Calu3 (cell line): ENCODE data around the gene STPG2. TPM values are rescaled to one million over a fixed set of nuclear protein-coding genes. Genes with fewer than 3 reads are reported as not detected.

Experiments
- Bru-seq: library from RNA; stranded (reverse); fragments of 400-500 nt; gene quantifications from one replicate; lab custom pipeline; 2021; lab: Mats Ljungman, UMichigan
- BruChase-seq, 2 experiments: library from RNA; stranded (reverse); fragments of 400-500 nt; gene quantifications; one replicate each; lab custom pipeline; 2021; lab: Mats Ljungman, UMichigan
- BruUV-seq: library from RNA; stranded (reverse); fragments of 400-500 nt; replicated peaks from 2 replicates; lab custom pipeline; 2021; lab: Mats Ljungman, UMichigan
- CTCF ChIA-PET: fragments of 300-600 bp; sonication (Branson Sonifier 250); formaldehyde crosslinking; loops from one replicate; lab custom pipeline; 2022; ENCODE audit warnings: antibody characterized with exemption; lab: Charles Lee
- DNase-seq: peaks from one replicate; pipeline ENCODE4 v3.0.0; 2022
- H3K27ac Mint-ChIP-seq: one replicate; pipeline ENCODE4 v1.8.0; 2022; ENCODE audit warnings: mixed read lengths; ENCODE audit not compliant: unreplicated experiment
- H3K27me3 Mint-ChIP-seq: one replicate; pipeline ENCODE4 v1.8.0; 2022; ENCODE audit warnings: mixed read lengths; ENCODE audit not compliant: unreplicated experiment
- H3K36me3 Mint-ChIP-seq: one replicate; pipeline ENCODE4 v1.8.0; 2022; ENCODE audit warnings: mild to moderate bottlenecking, moderate library complexity, mixed read lengths; ENCODE audit not compliant: insufficient read depth, unreplicated experiment
- H3K4me1 Mint-ChIP-seq: one replicate; pipeline ENCODE4 v1.8.0; 2022; ENCODE audit warnings: mild to moderate bottlenecking, low read depth, mixed read lengths; ENCODE audit not compliant: unreplicated experiment
- H3K4me3 Mint-ChIP-seq: one replicate; pipeline ENCODE4 v1.8.0; 2022; ENCODE audit warnings: mild to moderate bottlenecking, low read depth, moderate library complexity, mixed read lengths; ENCODE audit not compliant: unreplicated experiment
- H3K9me3 Mint-ChIP-seq: one replicate; pipeline ENCODE4 v1.8.0; 2022; ENCODE audit warnings: low read depth, mixed read lengths; ENCODE audit not compliant: unreplicated experiment
- intact Hi-C: fragments of 100-400 bp; cut with micrococcal nuclease; formaldehyde crosslinking; loops from one replicate; pipeline ENCODE4 v1.10.0; 2022; ENCODE audit not compliant: unreplicated experiment
- long read RNA-seq: library from polyadenylated mRNA; stranded (forward); transcript quantifications from one replicate; pipeline ENCODE4 v2.0.0, GENCODE V29; 2022
- total RNA-seq: library from RNA; stranded (reverse); gene quantifications from 2 replicates; pipeline ENCODE4 v1.2.3, GENCODE V29; 2022
- TF ChIP-seq, protein P1 (sequence below): fragments of 200-600 bp; IDR thresholded peaks from one replicate; pipeline ENCODE4 v1.8.0; 2022; ENCODE audit warnings: antibody characterized with exemption; ENCODE audit not compliant: unreplicated experiment

Gene STPG2
- total RNA-seq (not detected in 2 replicates), Bru-seq, nascent RNA (percentile 19 among the genes with signal in this experiment), BruChase-seq, experiment 1, labeled RNA remaining after a 6-hour chase (percentile 20 among the genes with signal in this experiment), BruChase-seq, experiment 2, labeled RNA remaining after a 2-hour chase (percentile 20 among the genes with signal in this experiment)
- long read RNA-seq: 0 reads

DNA sequence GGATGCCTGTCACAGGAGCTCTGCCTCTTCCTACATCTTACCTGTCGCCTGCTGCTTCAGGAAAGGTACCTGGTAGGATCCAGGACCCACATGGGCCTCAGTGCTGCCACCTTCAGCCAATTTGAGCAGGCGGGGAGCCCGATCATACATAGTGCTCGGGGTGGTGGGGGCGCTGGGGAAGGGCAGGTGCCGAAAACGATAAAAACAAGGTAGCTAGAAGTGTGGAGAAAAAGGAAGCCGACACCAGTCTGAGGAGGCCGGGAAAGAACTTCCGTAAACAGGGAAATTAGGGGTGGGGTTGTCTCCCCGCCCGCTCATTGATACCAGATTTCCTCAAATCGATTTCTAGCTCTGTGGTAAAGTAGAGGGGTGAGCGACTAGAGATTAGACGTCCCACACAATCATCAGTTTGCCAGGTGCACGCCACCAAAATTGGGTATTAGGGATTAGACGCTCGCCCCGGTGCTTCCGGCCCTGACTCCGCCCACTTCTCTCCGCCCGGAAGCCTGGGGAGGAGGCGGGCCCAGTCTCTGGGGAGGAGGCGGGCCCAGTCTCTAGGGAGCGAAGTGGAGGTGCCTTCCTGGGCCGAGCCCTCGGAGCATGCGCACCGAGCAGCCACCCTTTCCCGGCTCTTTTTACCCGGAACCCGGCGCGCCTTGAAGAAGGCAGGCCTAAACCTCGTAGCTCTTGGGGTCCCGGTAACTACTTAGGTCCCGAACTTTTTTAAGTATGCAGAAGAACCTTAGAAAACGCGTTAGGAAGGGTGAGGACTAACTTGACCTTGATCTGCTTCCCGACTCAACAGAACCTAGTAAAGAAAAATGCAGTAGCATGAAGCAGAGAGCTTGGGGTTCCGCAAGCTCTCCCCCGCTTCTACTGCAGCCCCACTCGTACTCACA lies at the start of gene STPG2:
STPG2 (minus strand) TSS at position 476 of the 899 bp plus-strand sequence.
- Mint-ChIP-seq H3K4me1 (peaks cover 11% of the 10 kb centered on the region), H3K27ac (peak within 1 kb of the TSS; percentile 88), H3K9me3 (no peaks in the 10 kb centered on the region), H3K27me3 (no peaks in the 10 kb centered on the region), H3K4me3 (peak within 1 kb of the TSS; percentile 81), H3K36me3 (peaks cover 14% of the 10 kb centered on the region)
- intact Hi-C loops: loop anchor here (2.0 to 10.0 kb wide), 2 partner anchors 30 to 912 kb away; no protein-coding TSS in a partner anchor
- TSS peak; percentile 66 for BruUV-seq
- TF ChIP-seq, protein P1, sequence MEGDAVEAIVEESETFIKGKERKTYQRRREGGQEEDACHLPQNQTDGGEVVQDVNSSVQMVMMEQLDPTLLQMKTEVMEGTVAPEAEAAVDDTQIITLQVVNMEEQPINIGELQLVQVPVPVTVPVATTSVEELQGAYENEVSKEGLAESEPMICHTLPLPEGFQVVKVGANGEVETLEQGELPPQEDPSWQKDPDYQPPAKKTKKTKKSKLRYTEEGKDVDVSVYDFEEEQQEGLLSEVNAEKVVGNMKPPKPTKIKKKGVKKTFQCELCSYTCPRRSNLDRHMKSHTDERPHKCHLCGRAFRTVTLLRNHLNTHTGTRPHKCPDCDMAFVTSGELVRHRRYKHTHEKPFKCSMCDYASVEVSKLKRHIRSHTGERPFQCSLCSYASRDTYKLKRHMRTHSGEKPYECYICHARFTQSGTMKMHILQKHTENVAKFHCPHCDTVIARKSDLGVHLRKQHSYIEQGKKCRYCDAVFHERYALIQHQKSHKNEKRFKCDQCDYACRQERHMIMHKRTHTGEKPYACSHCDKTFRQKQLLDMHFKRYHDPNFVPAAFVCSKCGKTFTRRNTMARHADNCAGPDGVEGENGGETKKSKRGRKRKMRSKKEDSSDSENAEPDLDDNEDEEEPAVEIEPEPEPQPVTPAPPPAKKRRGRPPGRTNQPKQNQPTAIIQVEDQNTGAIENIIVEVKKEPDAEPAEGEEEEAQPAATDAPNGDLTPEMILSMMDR: peak; percentile 37
- peak; percentile 92 for DNase-seq
- CTCF ChIA-PET: interaction anchor here (0.6 to 1.8 kb wide), 3 partner anchors 117 to 381 kb away, joined by 3 to 5 read pairs (median 3); no protein-coding TSS in a partner anchor

DNA sequence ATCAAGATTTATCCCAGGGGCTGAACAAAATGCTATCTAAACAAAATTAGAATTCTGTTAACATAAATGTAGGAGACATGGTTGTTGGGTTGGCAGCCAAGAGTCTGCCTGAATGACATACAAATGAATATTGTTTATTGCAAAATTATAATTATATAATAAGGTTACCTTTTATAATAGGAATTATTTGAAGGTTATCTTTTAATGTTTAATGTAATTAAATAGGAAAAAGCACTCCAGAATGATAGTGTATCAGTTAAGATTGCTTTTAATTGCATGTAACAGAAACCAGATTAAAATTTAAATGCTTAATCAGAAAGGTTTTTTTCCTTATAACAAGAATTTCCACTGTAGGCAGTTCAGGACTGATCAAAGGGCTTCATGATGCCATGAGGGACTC lies 42.0 kb upstream of the STPG2 start:
- TF ChIP-seq, protein P1: no peak
- CTCF ChIA-PET: no interaction called here
- BruUV-seq: no TSS peak
- no peak for DNase-seq
- no peak overlapping the region for H3K27ac Mint-ChIP-seq
- H3K27me3 Mint-ChIP-seq: no peaks in the 10 kb centered on the region
- no peaks in the 10 kb centered on the region for H3K4me1 Mint-ChIP-seq
- no peaks in the 10 kb centered on the region for H3K36me3 Mint-ChIP-seq
- H3K4me3 Mint-ChIP-seq: no peak overlapping the region
- intact Hi-C loops: no loop called here
- H3K9me3 Mint-ChIP-seq: no peaks in the 10 kb centered on the region

DNA sequence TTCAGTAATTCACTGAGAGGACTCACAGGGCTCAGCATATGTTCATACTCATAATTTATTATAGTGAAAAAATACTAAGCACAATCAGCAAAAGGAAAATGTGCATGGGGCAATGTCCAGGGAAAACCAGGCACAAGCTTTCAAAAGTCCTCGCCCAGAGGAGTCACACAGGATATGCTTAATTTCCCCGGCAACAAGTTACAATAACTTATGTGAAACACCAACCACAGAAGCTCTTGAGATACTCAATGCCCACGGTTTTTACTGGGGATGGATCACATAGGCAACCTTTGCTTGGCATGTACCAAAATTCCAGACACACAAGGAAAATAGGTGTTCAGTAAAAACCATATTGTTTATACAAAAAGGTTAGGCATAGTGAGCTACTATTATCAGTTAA lies 38.5 kb upstream of the STPG2 start:
- no TSS peak for BruUV-seq
- H3K27ac Mint-ChIP-seq: no peak overlapping the region
- CTCF ChIA-PET: no interaction called here
- no peaks in the 10 kb centered on the region for H3K9me3 Mint-ChIP-seq
- DNase-seq: no peak
- no peaks in the 10 kb centered on the region for H3K36me3 Mint-ChIP-seq
- no peak overlapping the region for H3K4me3 Mint-ChIP-seq
- intact Hi-C loops: no loop called here
- no peaks in the 10 kb centered on the region for H3K4me1 Mint-ChIP-seq
- TF ChIP-seq, protein P1: no peak
- H3K27me3 Mint-ChIP-seq: no peaks in the 10 kb centered on the region

DNA sequence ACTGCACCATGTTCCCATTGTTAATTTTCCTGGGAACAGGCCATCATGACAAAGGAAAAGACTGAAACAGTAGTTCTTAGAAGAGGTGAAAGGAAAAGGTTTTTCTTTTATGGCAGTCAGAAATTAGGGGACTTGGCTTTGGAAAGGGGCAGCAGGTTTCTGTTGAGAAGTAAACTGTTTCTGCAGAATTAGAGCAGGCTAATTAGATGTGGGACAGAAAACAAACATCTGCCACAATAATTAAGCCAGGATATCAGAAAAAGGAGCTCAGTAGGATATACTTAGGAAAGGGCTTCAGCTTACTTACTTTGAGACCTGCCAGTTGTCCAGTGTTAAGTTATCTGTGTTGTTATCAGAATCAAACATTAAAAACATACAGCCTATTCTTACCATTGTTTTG lies 36.7 kb upstream of the STPG2 start:
- no peaks in the 10 kb centered on the region for H3K27me3 Mint-ChIP-seq
- H3K9me3 Mint-ChIP-seq: no peaks in the 10 kb centered on the region
- no TSS peak for BruUV-seq
- TF ChIP-seq, protein P1: no peak
- intact Hi-C loops: no loop called here
- H3K27ac Mint-ChIP-seq: no peak overlapping the region
- no peak overlapping the region for H3K4me3 Mint-ChIP-seq
- no peak for DNase-seq
- H3K4me1 Mint-ChIP-seq: no peaks in the 10 kb centered on the region
- H3K36me3 Mint-ChIP-seq: no peaks in the 10 kb centered on the region
- CTCF ChIA-PET: interaction anchor here (0.6 to 0.7 kb wide), 2 partner anchors 81 to 288 kb away, joined by 3 read pairs; partner anchors contain the start of gene RAP1GDS1
